Stimulated activated effector memory CD8-positive, alpha-beta T cell treated with anti-CD3 and anti-CD28 coated beads, Interleukin-12 subunit alpha, Interleukin-12 subunit beta, amount 100 ng/mL, for 72 hours (primary cell): ENCODE results near the gene AQP2.

Experiments used
- ATAC-seq: fragments of 150-1000 bp; cut with Tn5 transposase; 2 replicates; pipeline ENCODE4 v1.10.0; 2021
- DNase-seq, 2 donors: peaks; one replicate each; pipeline ENCODE4 v3.0.0; 2021 to 2022; ENCODE audit warnings: low spot score in 2 of 2
- H3K27ac Mint-ChIP-seq: one replicate; pipeline ENCODE4 v1.8.0; 2022; ENCODE audit warnings: mild to moderate bottlenecking, mixed read lengths
- H3K36me3 Mint-ChIP-seq: one replicate; pipeline ENCODE4 v1.8.0; 2022; ENCODE audit warnings: mild to moderate bottlenecking, mixed read lengths
- H3K4me1 Mint-ChIP-seq: one replicate; pipeline ENCODE4 v1.8.0; 2022; ENCODE audit warnings: mixed read lengths
- H3K4me3 Mint-ChIP-seq: one replicate; pipeline ENCODE4 v1.8.0; 2022; ENCODE audit warnings: mild to moderate bottlenecking, mixed read lengths
- H3K9me3 Mint-ChIP-seq: one replicate; pipeline ENCODE4 v1.8.0; 2022; ENCODE audit warnings: mixed read lengths

AQP2 gene

DNA sequence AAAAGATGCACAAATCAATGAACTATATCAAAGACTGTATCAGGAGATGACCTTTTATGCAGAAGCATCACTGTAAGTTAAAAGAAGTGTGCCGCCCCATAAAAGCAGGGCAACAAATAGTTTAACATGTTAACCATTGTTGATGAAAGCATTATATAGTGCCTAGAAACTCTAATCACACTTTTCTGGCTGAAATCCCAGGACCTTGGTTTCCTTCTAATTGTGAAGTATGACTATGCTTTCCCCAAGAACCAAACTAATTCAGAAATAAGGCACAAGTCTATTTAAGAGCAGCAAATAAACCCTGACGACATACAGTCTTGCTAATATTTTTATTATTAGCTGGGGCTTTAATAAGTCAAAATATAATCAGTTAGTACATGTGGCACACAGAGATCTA is 53.1 kb downstream of the AQP2 start:
- no peak overlapping the region for H3K4me3 Mint-ChIP-seq
- H3K9me3 Mint-ChIP-seq = no peaks in the 10 kb centered on the region
- H3K4me1 Mint-ChIP-seq = no peaks in the 10 kb centered on the region
- H3K36me3 Mint-ChIP-seq = peaks cover 95% of the 10 kb centered on the region
- ATAC-seq (no peak), DNase-seq (no peak)
- no peak overlapping the region for H3K27ac Mint-ChIP-seq

DNA sequence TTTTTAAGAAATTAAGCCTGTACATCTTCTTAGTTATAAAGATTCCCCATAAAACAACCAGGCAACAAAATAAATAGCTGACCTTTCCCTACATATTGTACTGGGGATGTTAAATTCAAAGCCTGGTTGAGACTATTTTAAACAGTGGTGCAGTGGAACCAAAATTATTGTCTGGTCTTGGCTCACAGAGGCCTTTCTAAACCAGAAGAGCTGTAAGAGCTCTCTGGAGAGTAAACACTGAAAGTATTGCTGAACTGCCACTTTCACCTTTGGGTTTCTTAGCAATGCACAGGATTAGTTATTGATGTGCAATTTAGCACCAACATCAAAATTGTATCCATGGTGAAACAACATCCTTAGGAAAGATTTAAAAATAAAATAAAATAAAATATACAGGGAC is 54.2 kb downstream of the AQP2 start:
- H3K9me3 Mint-ChIP-seq = no peaks in the 10 kb centered on the region
- peaks cover 93% of the 10 kb centered on the region for H3K36me3 Mint-ChIP-seq
- DNase-seq (no peak), ATAC-seq (no peak)
- no peak overlapping the region for H3K27ac Mint-ChIP-seq
- no peak overlapping the region for H3K4me3 Mint-ChIP-seq
- H3K4me1 Mint-ChIP-seq = no peaks in the 10 kb centered on the region

DNA sequence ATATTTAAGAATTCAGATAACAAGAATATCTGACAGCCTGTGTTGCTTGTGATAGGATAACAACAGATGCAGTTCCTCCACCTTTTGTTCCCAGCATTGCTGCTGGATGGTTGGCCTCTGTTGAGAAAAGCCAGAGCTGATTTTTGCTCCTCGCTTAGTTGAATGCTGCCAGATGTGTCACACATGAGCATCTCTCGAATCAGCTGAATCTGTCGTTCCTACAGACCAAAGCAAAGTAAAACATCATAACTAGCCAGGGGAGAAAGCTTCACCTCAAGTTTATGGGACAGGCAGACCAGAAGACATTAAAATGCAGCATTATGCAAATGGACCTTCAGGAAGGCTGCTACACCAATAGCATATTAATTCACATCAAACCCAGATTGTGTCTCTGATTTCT is 54.6 kb downstream of the AQP2 start:
- no peak for DNase-seq
- no peak overlapping the region for H3K4me3 Mint-ChIP-seq
- no peaks in the 10 kb centered on the region for H3K9me3 Mint-ChIP-seq
- H3K27ac Mint-ChIP-seq = peak overlapping the region; percentile 52
- ATAC-seq = no peak
- peaks cover 93% of the 10 kb centered on the region for H3K36me3 Mint-ChIP-seq
- no peaks in the 10 kb centered on the region for H3K4me1 Mint-ChIP-seq

DNA sequence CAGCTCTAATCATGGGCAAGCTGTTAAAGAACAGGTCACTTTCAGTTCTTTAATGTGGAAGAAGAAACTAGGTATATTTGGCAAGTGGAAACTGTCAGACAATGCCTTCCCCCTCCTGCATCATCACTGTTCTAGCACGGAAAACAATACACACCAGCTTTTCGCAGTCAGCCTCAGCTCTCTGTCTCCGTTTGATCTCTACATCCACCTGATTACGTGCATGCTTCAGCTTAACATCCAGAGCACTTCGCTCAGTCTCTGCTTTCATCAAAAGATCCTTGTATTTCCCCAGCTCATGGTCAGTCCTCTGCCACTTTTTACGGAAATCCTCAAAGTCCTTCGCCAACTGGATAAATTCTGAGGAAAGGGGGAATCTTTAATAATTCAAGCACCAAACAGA is 55.7 kb downstream of the AQP2 start:
- Mint-ChIP-seq H3K4me1 (no peaks in the 10 kb centered on the region), H3K9me3 (no peaks in the 10 kb centered on the region), H3K27ac (no peak overlapping the region), H3K36me3 (peaks cover 91% of the 10 kb centered on the region), H3K4me3 (no peak overlapping the region)
- ATAC-seq = no peak
- no peak for DNase-seq

DNA sequence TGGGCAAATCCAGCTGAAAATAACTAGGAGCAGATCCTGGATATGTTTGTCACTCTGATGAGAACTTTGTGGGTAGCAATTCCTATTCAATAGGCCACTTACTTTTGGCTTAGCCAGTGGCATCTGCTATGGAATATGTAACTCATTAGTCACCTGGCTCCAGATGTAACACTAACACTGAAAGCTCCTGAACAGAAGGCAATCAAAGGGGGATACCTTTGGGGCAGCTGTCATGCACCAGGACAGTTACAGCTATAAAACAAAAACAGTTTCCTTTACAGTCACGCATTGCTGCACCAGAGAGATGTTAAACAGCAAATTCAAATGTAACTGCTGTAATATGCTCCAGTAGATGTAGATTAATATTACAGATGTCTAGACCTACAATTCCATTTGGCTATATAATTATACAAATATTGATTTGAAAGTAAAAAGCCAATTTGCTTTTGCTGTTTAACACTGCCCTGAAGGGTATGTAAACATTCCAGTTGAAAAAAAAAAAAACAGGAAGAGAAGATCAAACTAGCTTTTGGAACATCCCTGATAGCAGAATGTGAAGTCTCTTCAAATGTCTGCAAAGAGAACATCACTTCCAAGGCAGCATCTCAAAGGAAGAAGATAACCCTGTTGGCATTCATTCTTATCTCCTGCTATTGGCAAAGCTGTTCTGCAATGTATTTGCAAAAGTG is 56.4 kb downstream of the AQP2 start:
- Mint-ChIP-seq H3K4me3 (no peak overlapping the region), H3K27ac (no peak overlapping the region), H3K9me3 (no peaks in the 10 kb centered on the region), H3K4me1 (no peaks in the 10 kb centered on the region), H3K36me3 (peaks cover 89% of the 10 kb centered on the region)
- no peak for DNase-seq
- ATAC-seq = no peak
